NCI-H345 (cell line): ENCODE measurements around the gene ADAD2.
"Not testable (repeated sequence)": the region's sequence is repeated elsewhere in the genome, so short reads cannot be mapped to it uniquely, and the experiment has no call there.

Experiments
- DNase-seq: peaks from one replicate; lab custom pipeline; 2025; lab: John Stamatoyannopoulos, UW

The ADAD2 gene

DNA sequence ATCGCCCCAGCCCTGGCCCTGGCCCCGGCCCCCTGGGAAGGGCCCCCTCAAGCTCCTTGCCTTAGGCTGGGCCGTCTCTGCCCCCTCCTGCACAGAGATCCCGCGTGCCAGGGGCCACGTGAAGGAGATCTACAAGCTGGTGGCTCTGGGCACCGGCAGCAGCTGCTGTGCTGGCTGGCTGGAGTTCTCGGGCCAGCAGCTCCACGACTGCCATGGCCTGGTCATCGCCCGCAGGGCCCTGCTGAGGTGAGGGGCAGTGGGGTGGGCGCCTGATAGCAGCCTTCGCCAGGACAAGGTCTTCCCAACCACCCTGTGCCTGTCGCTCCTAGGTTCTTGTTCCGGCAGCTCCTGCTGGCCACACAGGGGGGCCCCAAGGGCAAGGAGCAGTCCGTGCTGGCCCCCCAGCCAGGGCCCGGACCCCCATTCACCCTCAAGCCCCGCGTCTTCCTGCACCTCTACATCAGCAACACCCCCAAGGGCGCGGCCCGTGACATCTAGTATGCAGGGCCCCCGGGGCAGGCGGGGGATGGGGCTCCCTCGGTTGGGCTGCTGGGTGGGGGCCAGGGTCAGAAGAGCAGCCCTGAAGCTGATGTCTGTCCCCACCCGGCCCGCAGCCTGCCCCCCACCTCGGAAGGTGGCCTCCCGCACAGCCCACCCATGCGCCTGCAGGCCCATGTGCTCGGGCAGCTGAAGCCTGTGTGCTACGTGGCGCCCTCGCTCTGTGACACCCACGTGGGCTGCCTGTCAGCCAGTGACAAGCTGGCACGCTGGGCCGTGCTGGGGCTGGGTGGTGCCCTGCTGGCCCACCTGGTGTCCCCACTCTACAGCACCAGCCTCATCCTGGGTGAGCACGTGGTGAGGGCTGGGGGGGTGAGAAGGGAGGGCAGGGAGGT lies 4.5 kb downstream of the ADAD2 start:
- no peak for DNase-seq

DNA sequence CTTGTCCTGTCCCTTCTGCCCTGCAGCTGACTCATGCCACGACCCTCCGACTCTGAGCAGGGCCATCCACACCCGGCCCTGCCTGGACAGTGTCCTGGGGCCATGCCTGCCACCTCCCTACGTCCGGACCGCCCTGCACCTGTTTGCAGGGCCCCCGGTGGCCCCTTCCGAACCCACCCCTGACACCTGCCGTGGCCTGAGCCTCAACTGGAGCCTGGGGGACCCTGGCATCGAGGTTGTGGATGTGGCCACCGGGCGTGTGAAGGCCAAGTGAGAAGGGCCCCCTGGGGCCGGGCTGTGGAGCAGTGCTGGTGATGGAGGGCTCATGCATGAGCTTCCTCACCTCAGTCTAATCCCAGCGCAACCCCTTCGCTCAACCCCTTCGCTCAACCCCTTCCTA lies 5.1 kb downstream of the ADAD2 start:
- no peak for DNase-seq

DNA sequence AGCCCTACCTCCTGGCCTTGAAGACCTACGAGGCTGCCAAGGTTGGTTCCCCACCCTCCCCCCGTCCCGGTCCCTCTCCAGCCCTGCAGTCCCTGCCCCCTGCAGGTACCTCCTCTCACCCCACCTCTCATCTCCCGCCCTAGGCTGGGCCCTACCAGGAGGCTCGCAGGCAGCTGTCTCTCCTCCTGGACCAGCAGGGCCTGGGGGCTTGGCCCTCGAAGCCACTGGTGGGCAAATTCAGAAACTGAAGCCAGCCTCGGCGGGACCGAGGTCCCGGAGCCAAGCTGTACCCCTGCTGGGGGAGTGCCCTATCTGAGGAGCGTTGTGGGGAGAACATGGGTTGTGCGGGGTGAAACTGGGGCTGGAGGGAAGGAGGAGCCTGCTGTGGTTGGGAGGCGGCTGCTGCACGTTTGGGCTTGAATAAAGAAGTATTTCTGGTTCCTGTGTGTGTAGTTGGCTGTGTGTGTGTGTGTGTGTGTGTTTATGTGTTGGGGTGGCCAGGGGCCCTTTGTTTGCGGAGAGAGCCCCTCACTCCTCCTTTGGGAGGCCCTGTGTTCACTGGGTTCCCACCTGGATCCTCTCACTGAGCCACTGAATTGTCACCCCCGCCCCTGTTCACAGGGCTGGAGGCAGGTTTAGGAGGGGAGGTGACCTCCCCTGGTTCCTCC lies 5.9 kb downstream of the ADAD2 start:
- DNase-seq = no peak

DNA sequence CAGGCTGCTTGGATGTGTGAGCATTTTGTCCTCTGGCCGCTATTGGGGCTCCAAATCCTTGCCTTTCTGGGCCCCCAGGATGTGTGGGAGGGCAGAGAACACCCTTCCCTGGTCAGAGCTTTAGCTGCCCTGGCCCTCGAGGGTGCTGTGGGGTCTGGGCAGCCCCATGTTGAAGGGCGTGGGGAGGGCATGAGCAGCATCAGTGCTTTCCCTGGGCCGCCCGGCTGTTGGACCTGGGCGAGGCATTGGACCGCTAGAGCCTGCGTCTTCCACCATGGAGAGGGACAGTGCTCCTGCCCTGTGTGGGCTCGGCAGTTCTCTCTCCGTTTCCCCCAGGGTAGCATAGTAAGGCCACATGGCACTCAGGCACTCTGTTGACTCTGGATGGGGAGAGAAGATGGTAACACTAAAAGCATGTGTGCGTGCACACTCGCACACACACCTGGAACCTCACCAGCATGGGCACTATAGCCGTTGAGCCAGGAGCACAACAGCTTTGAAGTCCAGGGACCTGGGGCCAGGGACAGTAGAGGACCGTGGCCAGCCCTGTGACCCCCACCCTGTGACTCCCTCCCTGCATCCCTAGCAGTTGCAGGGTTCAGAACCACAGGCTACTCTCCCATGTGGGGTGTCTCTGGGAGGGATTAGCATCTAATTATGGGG lies 6.6 kb downstream of the ADAD2 start:
- no peak for DNase-seq

DNA sequence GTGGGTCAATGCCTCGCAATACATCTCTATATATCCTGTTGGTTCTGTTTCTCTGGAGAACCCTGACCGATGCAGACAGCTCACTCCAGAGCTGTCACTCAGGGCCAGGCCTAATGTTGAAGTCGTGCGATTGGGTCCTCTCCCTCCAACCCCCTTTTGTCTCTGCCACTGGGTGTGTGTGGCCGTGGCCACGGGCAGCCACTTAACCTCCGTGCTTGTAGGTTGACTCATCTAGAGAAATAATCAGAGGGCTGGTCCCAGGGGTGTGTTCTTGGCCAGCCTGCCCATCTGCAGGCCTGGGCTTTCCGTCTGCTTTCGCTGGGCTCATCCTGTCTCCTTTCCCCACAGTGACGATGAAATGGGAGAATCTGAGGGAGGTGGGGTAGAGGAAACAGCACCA lies 7.4 kb downstream of the ADAD2 start:
- no peak for DNase-seq

DNA sequence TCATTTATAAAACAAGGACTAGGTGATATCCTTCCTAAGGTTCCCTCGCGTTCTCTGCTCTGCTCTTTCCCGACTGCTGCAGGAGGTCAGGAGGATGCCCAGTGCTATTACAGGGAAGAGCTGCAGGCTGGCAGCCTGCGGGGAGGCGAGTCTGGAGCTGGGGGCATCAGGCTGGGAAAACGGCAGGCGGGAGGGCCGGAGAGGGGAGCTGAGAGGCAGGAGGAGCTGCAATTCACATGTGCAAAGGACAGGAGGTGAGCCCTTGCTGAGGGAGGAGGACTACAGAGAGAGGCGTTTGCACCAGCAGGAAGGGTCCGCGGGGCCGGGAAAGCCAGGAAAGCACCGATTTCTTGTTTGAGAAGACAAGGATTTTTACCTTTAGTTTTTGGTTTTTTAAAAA lies 8.1 kb downstream of the ADAD2 start:
- DNase-seq = no peak

DNA sequence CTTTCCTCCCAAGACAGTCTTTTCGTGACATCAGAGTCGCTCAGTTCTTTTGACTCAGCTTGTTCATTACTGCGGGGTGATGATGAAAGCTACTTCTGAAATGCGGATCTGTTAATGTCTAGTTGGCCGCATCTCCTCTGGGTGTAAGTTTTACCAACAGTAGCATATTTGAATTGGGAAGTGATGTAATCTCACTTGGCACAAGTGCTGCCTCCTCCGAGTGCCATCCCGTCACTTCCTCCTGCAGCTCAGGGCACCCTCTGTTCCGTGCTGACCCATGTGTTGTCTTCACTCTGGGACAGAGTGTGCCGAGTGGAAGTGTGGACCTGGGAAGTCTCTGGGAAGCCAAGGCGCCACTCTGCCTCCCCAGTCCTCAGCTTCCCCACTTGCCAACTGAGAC lies 8.9 kb downstream of the ADAD2 start:
- DNase-seq = no peak

DNA sequence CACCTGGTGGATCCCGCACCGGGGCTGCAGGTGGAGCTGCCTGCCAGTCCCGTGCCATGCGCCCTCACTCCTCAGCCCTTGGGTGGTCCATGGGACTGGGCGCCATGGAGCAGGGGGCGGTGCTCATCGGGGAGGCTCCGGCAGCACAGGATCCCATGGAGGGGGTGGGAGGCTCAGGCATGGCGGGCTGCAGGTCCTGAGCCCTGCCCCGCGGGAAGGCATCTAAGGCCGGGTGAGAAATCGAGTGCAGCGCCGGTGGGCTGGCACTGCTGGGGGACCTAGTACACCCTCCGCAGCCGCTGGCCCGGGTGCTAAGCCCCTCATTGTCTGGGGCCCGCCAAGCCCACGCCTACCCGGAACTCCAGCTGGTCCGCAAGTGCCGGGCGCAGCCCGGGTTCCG lies 13.6 kb downstream of the ADAD2 start:
- DNase-seq = not testable (repeated sequence)

DNA sequence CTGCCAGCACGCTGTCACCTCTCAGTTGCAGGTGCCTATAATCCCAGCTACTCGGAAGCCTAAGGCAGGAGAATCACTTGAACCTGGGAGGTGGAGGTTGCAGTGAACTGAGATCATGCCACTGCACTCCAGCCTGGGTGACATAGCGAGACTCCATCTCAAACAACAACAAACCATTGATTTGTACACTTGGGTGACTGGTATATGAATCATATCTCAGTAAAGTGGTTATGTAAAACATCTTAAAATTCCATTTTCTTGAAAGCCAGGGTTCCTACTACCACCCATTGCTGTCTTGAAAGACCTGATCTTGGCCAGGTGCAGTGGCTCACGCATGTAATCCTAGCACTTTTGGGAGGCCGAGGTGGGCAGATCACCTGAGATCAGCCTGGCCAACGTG lies 14.2 kb downstream of the ADAD2 start:
- not testable (repeated sequence) for DNase-seq

DNA sequence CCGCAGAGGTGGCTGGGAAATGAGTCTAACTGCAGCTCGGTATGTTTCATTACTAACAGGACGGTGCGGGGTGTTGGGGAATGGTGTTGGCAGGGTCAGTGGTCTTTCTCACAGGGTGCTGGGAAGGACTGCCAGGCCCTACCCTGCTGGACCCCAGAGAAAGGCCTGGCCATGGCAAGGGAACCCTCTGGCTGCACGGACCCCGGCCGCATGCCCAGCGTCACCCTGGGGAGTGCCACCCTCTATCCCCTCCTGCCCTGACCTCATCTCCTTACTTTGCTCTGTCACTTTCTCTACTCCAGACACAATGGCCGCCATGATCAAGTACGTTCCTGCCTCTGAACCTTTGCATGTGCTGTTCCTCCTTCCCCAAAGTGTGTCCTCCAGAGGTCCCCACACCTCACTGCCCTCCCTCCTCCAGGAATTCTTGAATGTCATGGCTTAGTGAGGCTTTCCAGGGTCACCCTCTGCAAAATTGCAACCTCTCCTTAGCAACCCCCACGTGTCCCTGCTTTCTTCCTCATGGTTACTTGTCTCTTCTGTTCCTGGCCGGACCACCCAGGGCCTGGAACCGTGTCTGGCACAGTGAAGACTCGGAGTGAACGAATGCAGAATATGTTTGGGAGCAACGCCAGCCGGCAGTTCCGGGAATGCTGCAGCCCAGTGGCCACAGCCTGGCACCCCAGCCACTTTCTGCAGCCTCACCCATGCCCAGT lies 15.2 kb downstream of the ADAD2 start:
- DNase-seq = no peak

DNA sequence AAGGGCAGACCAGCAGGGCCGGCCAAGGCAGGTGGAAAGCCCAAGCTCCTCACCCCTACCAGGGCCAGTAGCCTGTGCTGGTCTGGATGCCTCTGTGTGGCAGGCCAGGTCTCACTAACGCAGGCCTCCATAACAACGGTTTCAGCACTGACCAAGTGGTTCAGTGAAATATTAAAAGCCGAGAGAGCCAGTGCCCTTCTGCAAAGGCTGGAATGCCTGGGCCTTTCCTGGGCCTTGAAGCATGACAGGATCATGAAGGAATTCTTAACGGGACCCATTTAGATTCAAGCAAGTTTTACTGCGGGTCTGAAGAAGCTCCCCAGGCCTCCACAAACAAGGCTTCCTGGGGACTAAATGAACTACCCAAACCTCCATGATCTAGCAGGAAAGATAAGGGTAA lies 16.3 kb downstream of the ADAD2 start:
- no peak for DNase-seq

DNA sequence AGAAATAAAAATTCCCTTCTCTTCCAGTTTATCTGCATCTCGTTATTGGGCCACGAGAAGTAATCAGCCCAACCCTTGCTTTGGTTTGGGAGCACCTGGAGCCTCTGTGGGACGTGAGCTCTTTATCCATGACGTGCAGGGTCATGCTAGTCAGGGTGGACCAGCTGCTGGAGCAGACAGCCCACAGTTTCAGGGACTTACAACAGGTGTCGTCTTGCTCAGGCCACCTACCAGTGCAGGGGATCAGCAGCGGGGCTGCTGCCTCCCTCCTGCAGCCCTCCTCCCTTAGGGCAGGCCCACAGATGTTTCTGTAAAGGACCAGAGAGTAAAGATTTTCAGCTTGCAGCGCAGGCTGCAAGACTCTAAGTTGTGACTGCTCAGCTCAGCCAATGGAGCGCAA lies 16.9 kb downstream of the ADAD2 start:
- no peak for DNase-seq

DNA sequence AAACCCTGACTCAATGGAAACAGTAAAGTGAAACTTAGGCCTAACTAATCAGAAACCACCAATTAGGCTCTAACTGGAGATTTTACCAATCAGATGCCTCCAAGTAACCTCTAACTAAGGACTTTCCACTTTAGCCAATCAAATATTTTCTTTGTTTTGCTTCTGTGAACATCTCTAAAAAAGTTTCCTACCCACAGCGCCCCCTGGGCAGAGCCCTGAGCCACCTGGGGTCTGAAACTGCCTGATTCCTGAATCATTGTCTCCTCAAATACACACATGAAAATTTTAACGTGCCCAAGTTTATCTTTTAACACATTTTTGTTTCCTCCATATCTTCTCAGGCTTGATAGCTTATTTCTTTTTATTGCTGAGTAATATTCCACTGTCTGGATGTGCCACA lies 19.0 kb downstream of the ADAD2 start:
- DNase-seq = no peak

DNA sequence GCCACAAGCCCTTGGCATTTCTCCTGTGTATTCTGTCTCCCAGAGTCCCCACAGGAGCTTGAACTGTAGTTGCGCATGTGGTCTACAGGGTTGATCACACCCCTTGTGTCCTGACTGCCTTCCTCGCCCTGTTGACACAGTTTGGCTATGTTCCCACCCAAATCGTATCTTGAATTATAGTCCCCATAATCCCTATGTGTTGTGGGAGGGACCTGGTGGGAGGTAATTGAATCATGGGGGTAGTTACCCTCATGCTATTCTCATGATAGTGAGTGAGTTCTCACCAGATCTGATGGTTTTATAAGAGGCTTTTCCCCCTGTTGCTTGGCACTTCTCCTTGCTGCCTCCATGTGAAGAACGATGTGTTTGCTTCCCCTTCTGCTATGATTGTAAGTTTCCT lies 21.2 kb downstream of the ADAD2 start:
- DNase-seq = no peak

DNA sequence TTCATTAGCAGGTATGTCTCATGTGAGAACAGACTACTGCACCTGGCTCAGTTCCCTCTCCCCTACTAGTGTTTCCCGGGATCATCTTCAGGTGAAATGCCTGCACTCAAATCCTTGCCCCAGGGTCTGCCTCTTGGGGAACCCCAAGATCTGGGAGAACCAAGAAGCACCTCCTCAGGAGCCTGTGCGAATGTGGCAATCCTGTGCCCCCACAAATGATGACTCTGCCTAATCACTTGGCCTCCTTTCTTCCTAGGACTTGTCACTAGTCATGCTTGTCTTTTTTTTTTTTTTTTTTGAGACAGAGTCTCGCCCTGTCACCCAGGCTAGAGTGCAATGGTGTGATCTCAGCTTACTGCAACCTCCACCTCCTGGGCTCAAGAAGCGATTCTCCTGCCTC lies 21.7 kb downstream of the ADAD2 start:
- no peak for DNase-seq

DNA sequence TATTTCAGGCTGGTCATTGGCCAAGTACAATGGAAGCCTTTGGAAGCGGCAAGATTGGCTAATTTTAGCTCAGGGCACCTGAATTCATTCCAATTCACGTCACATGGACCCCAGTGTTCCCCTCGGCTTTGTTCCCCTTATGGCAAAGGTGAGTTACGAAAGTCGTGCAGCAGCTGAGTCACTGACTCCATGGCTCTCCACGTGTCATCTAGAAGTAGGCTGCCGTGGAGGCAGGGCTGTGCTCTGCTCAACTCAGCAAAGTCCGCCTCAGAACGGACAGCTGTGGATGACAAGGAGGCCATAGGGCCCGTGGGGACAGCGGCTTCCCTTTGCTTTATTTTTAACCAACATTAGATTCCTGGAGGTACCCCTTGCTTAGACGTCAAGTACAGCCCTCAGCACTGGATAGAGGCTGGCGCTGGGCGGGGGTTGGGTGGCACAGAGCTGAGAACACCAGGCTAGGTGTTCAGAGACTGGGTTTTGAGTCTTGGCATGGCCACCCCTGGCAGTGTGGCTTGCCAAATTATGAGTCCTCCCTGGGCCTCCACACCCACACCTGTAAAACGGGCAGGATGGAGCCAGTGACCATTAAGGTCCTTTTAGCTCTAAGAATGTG lies 23.6 kb downstream of the ADAD2 start:
- no peak for DNase-seq

DNA sequence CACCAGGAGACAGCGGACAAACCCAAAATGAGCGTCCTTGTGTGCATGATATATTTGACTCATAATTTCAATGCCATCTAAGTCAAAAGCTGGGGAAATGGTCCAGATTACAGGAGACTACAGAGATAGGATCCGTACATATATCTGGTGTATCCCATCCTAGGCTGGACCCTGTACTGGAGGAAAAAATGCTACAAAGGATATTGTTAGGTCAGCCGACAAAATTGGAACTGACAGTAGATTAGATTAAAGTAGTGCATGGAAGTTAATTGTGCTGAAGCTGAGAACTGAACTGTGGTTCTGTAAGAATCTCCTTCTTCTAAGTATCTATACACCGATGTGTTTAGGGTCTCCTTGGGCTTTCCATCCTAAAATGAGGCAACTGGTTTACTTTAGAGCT lies 24.6 kb downstream of the ADAD2 start:
- no peak for DNase-seq

DNA sequence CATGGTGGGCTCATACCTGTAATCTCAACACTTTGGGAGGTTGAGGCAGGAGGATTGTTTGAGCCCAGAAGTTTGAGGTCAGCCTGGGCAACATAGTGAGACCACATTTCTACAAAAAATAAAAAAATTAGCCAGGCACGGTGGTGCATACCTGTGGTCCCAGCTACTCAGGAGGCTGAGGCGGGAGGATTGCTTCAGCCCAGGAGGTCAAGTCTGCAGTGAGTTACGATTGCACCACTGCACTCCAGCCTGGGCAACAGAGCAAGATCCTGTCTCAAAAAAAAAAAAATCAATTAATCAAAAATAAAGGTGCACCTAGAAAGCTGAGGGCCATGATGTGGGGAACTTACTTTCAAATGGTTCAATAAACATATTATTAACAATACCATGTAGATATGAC lies 25.2 kb downstream of the ADAD2 start:
- not testable (repeated sequence) for DNase-seq

DNA sequence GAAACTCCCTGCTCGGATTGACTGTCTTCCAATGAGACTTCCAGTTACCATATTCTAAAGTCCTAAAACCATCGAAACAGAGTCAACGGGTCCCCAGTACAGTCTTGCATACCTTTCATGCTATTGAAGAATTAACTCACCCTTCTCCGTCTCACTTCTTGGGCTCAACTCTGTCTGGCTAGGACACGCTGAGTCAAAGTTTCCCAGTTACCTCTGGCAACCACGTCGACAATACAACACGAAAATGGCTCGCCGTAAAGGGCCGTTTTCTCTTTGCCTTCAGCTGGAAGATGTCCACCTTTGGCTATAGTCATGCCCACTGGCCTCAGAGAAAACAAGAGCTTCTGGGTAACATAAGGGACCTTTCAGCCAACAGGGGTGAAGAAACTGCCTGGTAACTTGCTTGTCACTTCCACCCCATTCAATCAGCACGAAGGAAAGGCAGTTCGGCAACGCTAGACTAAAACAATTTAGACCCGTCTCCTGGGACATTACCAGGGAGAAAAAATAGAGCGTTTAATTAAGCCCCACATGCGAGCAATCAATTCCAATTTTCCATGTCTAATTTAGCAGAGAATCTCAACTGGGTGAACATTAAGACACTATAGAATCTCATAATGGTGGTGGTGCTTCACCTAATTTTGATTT lies 27.3 kb downstream of the ADAD2 start:
- no peak for DNase-seq

DNA sequence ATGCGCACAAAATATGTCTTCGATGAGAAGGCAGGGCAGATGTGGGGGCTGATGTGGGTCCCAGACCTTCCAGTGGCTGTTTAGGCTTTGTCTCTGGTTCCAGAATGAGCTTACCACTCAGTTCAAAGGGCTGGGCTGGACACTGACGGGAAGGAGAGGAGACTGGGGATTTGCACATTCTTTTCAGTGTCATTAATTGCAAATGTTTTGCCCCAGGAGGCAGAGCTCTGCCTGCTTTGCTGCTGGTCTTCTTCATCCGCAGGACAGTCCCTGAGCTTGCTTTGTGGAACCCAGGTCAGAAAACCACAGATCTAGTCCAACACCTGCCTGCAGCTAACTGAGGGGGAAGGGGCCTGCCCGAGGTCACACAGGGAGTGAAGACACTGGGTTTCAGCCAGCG lies 28.0 kb downstream of the ADAD2 start:
- DNase-seq = no peak

DNA sequence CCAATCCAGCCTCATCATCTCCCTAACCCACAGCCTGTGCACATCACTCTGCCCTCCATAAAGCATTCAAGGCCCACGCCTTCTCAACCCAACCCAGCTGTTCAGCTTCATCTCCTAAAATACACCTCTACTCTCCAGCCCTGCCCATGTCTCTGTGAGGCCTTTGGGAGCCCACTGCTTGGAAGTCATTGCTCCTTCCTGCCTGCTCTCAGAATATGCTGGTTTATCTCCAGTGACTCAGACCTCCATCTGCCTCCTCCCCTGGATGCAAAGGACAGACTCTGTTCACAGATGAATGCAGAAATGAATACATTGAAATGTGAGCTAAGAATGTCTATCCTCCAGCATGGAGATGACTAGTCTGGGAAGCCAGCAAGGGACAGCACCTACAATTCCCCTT lies 29.9 kb downstream of the ADAD2 start:
- DNase-seq = no peak

DNA sequence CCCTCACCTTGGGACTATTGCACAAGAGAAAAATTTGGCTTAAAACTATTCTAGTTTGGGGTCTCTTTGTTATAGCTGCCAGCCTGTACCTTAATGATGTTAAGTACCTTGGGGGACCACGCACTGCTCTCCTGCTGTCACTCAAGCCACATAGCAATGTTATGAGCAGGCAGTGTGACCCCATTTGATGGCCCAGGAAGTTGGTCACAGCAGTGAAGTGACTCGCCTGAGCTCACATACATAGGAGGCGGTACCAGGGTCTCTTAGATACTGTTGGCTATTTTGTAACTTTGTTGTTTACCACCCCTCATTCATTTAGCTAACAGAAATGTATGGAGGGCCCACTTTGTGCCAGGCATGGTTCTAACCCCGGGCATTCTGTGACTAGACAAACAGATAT lies 32.5 kb downstream of the ADAD2 start:
- DNase-seq = no peak
